ENCODE measurements around the gene CFAP299. TPM values are rescaled to one million over a fixed set of nuclear protein-coding genes. Genes with fewer than 3 reads are reported as not detected.

CFAP299 gene
- total and polyA plus RNA-seq, 2 of the 8 experiments (the other 6 are each of a cell fraction or from before 2014, with no cell fraction given): not detected

- H2BK12ac ChIP-seq (ENCODE audit: low read depth, low read length): no peak overlapping the region
- ChIA-PET POLR2A (ENCODE audit: partially characterized antibody) (interaction anchor here (1.2 kb wide), 1 partner anchor 9 kb away, joined by 3 read pairs; no protein-coding TSS in a partner anchor), CTCF (ENCODE audit: partially characterized antibody) (no interaction called here)
- H2AFZ ChIP-seq (ENCODE audit: low read length): no peak overlapping the region
- H2BK120ac ChIP-seq (replicated peaks; ENCODE audit: low read depth, low read length): no peak overlapping the region
- H2BK15ac ChIP-seq (ENCODE audit: low read length): no peak overlapping the region
- H3K23me2 ChIP-seq (ENCODE audit: low read depth, low read length): no peaks in the 10 kb centered on the region
- no peak overlapping the region for H3K4me3 ChIP-seq (ENCODE audit: extremely low read depth in 1 of 4, insufficient read depth in 2 of 4, low read depth in 3 of 4, low read length in 4 of 4)
- H3K27me3 ChIP-seq (replicated peaks in 1 of 4; ENCODE audit: control insufficient read depth in 3 of 4, extremely low read depth in 1 of 4, insufficient read depth in 3 of 4, low read length in 3 of 4): peaks cover 0 to 1% (median 0%) of the 10 kb centered on the region in 4 experiments; a peak in 1 of 7 replicates
- H4K5ac ChIP-seq (ENCODE audit: insufficient read length, low read depth, low read length): no peak overlapping the region
- no peak overlapping the region for H3K4ac ChIP-seq (replicated peaks; ENCODE audit: insufficient read length, low read depth, low read length)
- FAIRE-seq (no peak), DNase-seq (ENCODE audit: low read depth in 1 of 2, low spot score in 2 of 2) (no peak)
- H3K79me1 ChIP-seq (ENCODE audit: low read depth, low read length): no peaks in the 10 kb centered on the region
- no peak overlapping the region for H3K23ac ChIP-seq (ENCODE audit: insufficient read length)
- H3K9me3 ChIP-seq (ENCODE audit: insufficient read depth in 2 of 2, low read depth in 1 of 2, low read length in 1 of 2): no peaks in the 10 kb centered on the region
- H3K27ac ChIP-seq (ENCODE audit: low read depth, low read length): no peak overlapping the region
- H2BK20ac ChIP-seq (ENCODE audit: low read length): no peak overlapping the region
- TF ChIP-seq RBBP5 (IDR thresholded peaks at IDR 0.05; ENCODE audit: borderline replicate concordance, low read depth, low read length): no peak
- no peak overlapping the region for H2BK5ac ChIP-seq (ENCODE audit: low read depth, low read length)
- H3K9ac ChIP-seq (replicated peaks in 1 of 4; ENCODE audit: extremely low read depth in 1 of 4, low read depth in 3 of 4, low read length in 3 of 4): no peak overlapping the region
- peaks cover 0 to 11% (median 3%) of the 10 kb centered on the region in 4 experiments; a peak in 4 of 7 replicates for H3K4me1 ChIP-seq (replicated peaks in 1 of 4; ENCODE audit: control insufficient read depth in 3 of 4, insufficient read depth in 4 of 4, low read length in 3 of 4)
- H2AK5ac ChIP-seq (ENCODE audit: low read depth, low read length): no peak overlapping the region
- no peak overlapping the region for H4K91ac ChIP-seq (replicated peaks; ENCODE audit: insufficient read length, low read length)
- no peak overlapping the region for H3K4me2 ChIP-seq (ENCODE audit: insufficient read depth in 1 of 2, low read depth in 2 of 2, low read length in 2 of 2)
- no peak overlapping the region for H4K8ac ChIP-seq (ENCODE audit: extremely low read depth, insufficient read depth, low read length)
- H3K79me2 ChIP-seq (ENCODE audit: control insufficient read depth in 1 of 2, insufficient read depth in 2 of 2, low read length in 2 of 2): no peaks in the 10 kb centered on the region
- WGBS, 2 experiments (ENCODE audit: extremely low coverage in 1 of 2, insufficient coverage in 1 of 2, insufficient read length in 1 of 2, insufficient replicate concordance in 2 of 2, low coverage in 1 of 2, low lambda C conversion rate in 2 of 2, missing lambda C conversion rate in 1 of 2): 94% methylated on average over 3 of the region's 3 CpGs; no CpG with 5 or more reads in 1 of the 2 experiments
- no peaks in the 10 kb centered on the region for H3K36me3 ChIP-seq (ENCODE audit: control insufficient read depth in 2 of 4, insufficient read depth in 4 of 4, low read length in 3 of 4)
- no peak overlapping the region for H3K56ac ChIP-seq (replicated peaks; ENCODE audit: insufficient read length, low read depth, low read length)
- no peaks in the 10 kb centered on the region for H4K20me1 ChIP-seq (replicated peaks in 1 of 2; ENCODE audit: control insufficient read depth in 1 of 2, insufficient read depth in 2 of 2, low read length in 2 of 2)
- H3K18ac ChIP-seq (ENCODE audit: extremely low read depth, low read length): no peak overlapping the region
- H3K14ac ChIP-seq (ENCODE audit: insufficient read length): no peak overlapping the region
Observed at GRCh38 chr4:80465736-80466135, 130.2 kb downstream of the CFAP299 start.
